ENCODE results near the gene FAM81A. TPM values are rescaled to one million over a fixed set of nuclear protein-coding genes. Genes with fewer than 3 reads are reported as not detected.
"Not testable (repeated sequence)": the region's sequence is repeated elsewhere in the genome, so short reads cannot be mapped to it uniquely, and the experiment has no call there.

The FAM81A gene
- total and polyA plus RNA-seq, 2 donors (not counting 1 experiment from before 2014, with no cell fraction given), result 0.24 to 0.33 TPM

- H3K36me3 ChIP-seq (ENCODE audit: control insufficient read depth, insufficient read depth, low read length), result no peaks in the 10 kb centered on the region
- no peaks in the 10 kb centered on the region for H4K20me1 ChIP-seq (ENCODE audit: control insufficient read depth, extremely low read depth, insufficient read depth, low read length)
- TF ChIP-seq CTCF (conservative IDR thresholded peaks at IDR 0.05 in 1 of 2, IDR thresholded peaks at IDR 0.05 in 1 of 2; ENCODE audit: low read depth in 1 of 2, low read length in 2 of 2) (no peak), EZH2 (IDR thresholded peaks at IDR 0.05; ENCODE audit: low read length, missing control alignments) (no peak)
- H3K27me3 ChIP-seq (ENCODE audit: control insufficient read depth, insufficient read depth, low read length), result no peaks in the 10 kb centered on the region
- DNase-seq (ENCODE audit: low read depth in 2 of 2), result no peak
- no peaks in the 10 kb centered on the region for H3K4me1 ChIP-seq (ENCODE audit: control insufficient read depth, extremely low read depth, insufficient read depth, low read length)
- H3K79me2 ChIP-seq (ENCODE audit: control insufficient read depth, insufficient read depth, low read length), result no peaks in the 10 kb centered on the region
- H3K4me2 ChIP-seq (ENCODE audit: extremely low read depth, insufficient read depth, low read length), result no peak overlapping the region
- no peak overlapping the region for H3K9ac ChIP-seq (ENCODE audit: insufficient read depth, low read length)
- H2AFZ ChIP-seq (ENCODE audit: low read length), result no peak overlapping the region
- H3K4me3 ChIP-seq (replicated peaks in 1 of 4; ENCODE audit: control extremely low read depth in 1 of 4, insufficient read depth in 1 of 4, low read depth in 3 of 4, low read length in 4 of 4), result no peak overlapping the region
- no peaks in the 10 kb centered on the region for H3K9me3 ChIP-seq (ENCODE audit: control insufficient read depth, insufficient read depth, low read depth, low read length)
- no peak overlapping the region for H3K27ac ChIP-seq (ENCODE audit: insufficient read depth, low read length)
Measured at GRCh38 chr15:59461521-59461920, 23.5 kb downstream of the FAM81A start.

- no peaks in the 10 kb centered on the region for H3K9me3 ChIP-seq (ENCODE audit: control insufficient read depth, insufficient read depth, low read depth, low read length)
- no peak overlapping the region for H3K9ac ChIP-seq (ENCODE audit: insufficient read depth, low read length)
- no peak overlapping the region for H2AFZ ChIP-seq (ENCODE audit: low read length)
- H3K36me3 ChIP-seq (ENCODE audit: control insufficient read depth, insufficient read depth, low read length), result no peaks in the 10 kb centered on the region
- H4K20me1 ChIP-seq (ENCODE audit: control insufficient read depth, extremely low read depth, insufficient read depth, low read length), result no peaks in the 10 kb centered on the region
- TF ChIP-seq EZH2 (IDR thresholded peaks at IDR 0.05; ENCODE audit: low read length, missing control alignments) (no peak), CTCF (conservative IDR thresholded peaks at IDR 0.05 in 1 of 2, IDR thresholded peaks at IDR 0.05 in 1 of 2; ENCODE audit: low read depth in 1 of 2, low read length in 2 of 2) (no peak)
- no peak overlapping the region for H3K4me3 ChIP-seq (replicated peaks in 1 of 4; ENCODE audit: control extremely low read depth in 1 of 4, insufficient read depth in 1 of 4, low read depth in 3 of 4, low read length in 4 of 4)
- DNase-seq (ENCODE audit: low read depth in 2 of 2), result no peak
- H3K4me1 ChIP-seq (ENCODE audit: control insufficient read depth, extremely low read depth, insufficient read depth, low read length), result no peaks in the 10 kb centered on the region
- H3K79me2 ChIP-seq (ENCODE audit: control insufficient read depth, insufficient read depth, low read length), result no peaks in the 10 kb centered on the region
- no peaks in the 10 kb centered on the region for H3K27me3 ChIP-seq (ENCODE audit: control insufficient read depth, insufficient read depth, low read length)
- no peak overlapping the region for H3K27ac ChIP-seq (ENCODE audit: insufficient read depth, low read length)
- H3K4me2 ChIP-seq (ENCODE audit: extremely low read depth, insufficient read depth, low read length), result no peak overlapping the region
Measured at GRCh38 chr15:59473226-59473625, 35.2 kb downstream of the FAM81A start.

- not testable (repeated sequence) for H3K4me3 ChIP-seq (replicated peaks in 1 of 4; ENCODE audit: control extremely low read depth in 1 of 4, insufficient read depth in 1 of 4, low read depth in 3 of 4, low read length in 4 of 4); H2AFZ ChIP-seq (ENCODE audit: low read length); H3K79me2 ChIP-seq (ENCODE audit: control insufficient read depth, insufficient read depth, low read length); H3K9ac ChIP-seq (ENCODE audit: insufficient read depth, low read length); H3K9me3 ChIP-seq (ENCODE audit: control insufficient read depth, insufficient read depth, low read depth, low read length); H3K4me1 ChIP-seq (ENCODE audit: control insufficient read depth, extremely low read depth, insufficient read depth, low read length); H4K20me1 ChIP-seq (ENCODE audit: control insufficient read depth, extremely low read depth, insufficient read depth, low read length); H3K27me3 ChIP-seq (ENCODE audit: control insufficient read depth, insufficient read depth, low read length); H3K4me2 ChIP-seq (ENCODE audit: extremely low read depth, insufficient read depth, low read length); H3K36me3 ChIP-seq (ENCODE audit: control insufficient read depth, insufficient read depth, low read length); DNase-seq (ENCODE audit: low read depth in 2 of 2); H3K27ac ChIP-seq (ENCODE audit: insufficient read depth, low read length)
Measured at GRCh38 chr15:59475161-59475560, 37.2 kb downstream of the FAM81A start.
